Measurements from ENCODE around the gene NSUN2.

The NSUN2 gene

GRCh38 chr5:6550628-6551027 lies 82.2 kb downstream of the NSUN2 start:
- no peaks in the 10 kb centered on the region for H3K27me3 ChIP-seq (replicated peaks; ENCODE audit: insufficient read depth, low read length)
- H3K9ac ChIP-seq (ENCODE audit: low read length), result no peak overlapping the region
- no peak for TF ChIP-seq EZH2 (optimal IDR thresholded peaks at IDR 0.05; ENCODE audit: low read depth, low read length)
- TF ChIP-seq, protein P1, sequence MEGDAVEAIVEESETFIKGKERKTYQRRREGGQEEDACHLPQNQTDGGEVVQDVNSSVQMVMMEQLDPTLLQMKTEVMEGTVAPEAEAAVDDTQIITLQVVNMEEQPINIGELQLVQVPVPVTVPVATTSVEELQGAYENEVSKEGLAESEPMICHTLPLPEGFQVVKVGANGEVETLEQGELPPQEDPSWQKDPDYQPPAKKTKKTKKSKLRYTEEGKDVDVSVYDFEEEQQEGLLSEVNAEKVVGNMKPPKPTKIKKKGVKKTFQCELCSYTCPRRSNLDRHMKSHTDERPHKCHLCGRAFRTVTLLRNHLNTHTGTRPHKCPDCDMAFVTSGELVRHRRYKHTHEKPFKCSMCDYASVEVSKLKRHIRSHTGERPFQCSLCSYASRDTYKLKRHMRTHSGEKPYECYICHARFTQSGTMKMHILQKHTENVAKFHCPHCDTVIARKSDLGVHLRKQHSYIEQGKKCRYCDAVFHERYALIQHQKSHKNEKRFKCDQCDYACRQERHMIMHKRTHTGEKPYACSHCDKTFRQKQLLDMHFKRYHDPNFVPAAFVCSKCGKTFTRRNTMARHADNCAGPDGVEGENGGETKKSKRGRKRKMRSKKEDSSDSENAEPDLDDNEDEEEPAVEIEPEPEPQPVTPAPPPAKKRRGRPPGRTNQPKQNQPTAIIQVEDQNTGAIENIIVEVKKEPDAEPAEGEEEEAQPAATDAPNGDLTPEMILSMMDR (IDR thresholded peaks at IDR 0.05; ENCODE audit: low read length), result no peak
- no peak for TF ChIP-seq EZH2phosphoT487 (IDR thresholded peaks at IDR 0.05; ENCODE audit: low read length)
- H3K36me3 ChIP-seq (replicated peaks; ENCODE audit: insufficient read depth, low read length), result no peaks in the 10 kb centered on the region
- H3K4me1 ChIP-seq (ENCODE audit: low read length), result no peaks in the 10 kb centered on the region
- H3K4me3 ChIP-seq (ENCODE audit: low read length), result no peak overlapping the region
- H3K79me2 ChIP-seq (ENCODE audit: low read length), result no peaks in the 10 kb centered on the region
- no peaks in the 10 kb centered on the region for H3F3A ChIP-seq (ENCODE audit: insufficient read depth, low read length)
- no peaks in the 10 kb centered on the region for H3K9me2 ChIP-seq (replicated peaks; ENCODE audit: insufficient read depth, low read length)
- no peaks in the 10 kb centered on the region for H3K9me3 ChIP-seq (replicated peaks; ENCODE audit: insufficient read depth, low read length)
- H4K20me1 ChIP-seq (ENCODE audit: insufficient read depth, low read length), result no peaks in the 10 kb centered on the region
- H2AFZ ChIP-seq (ENCODE audit: low read length), result no peak overlapping the region
- no peak overlapping the region for H3K27ac ChIP-seq (ENCODE audit: low read length)
- DNase-seq, result no peak
- H3K4me2 ChIP-seq (ENCODE audit: low read depth, low read length), result no peak overlapping the region
